ENCODE data around the gene BLOC1S2.

DNA sequence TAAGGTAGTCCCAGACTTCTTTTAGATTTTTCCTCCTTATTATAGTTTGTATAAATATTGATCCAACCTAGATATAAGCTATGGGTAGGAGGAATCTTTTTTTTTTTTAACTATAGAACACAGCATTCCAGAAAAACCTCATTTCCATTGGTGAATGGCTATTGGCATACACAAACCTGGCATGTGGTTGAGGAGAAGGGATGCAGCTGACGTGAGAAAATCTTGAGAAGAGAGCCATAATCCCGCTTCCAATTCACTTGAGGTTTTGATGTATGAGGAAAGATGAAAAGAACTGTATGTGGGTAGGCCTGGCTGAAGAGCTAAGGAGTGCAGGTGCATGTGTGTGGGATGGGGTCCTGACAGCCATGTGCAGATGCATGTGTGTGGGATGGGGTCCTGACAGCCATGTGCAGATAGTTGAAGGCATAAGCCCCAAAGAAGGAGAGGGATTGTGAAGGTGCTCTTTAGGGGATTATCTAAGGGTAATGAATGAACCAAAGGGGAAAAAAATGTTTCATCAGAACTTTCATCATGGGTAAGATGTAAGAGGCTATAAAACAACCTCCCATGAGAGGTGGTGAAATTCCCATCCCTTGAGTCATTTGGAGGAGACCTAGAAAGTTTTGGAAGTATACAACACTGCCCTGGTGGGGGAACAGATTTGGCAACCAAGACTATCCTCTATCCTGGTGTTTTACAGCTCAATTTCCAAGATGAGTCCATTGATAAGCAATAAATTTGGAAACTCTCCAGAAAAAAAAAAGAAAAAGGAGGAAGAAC is 47.4 kb upstream of the BLOC1S2 start:
- TF ChIP-seq CTCF (IDR thresholded peaks at IDR 0.05) (no peak), POLR2A (IDR thresholded peaks at IDR 0.05) (no peak)
